ENCODE data around the gene CAGE1.

CAGE1 gene

GRCh38 chr6:7401075-7401474, 11.5 kb upstream of the CAGE1 start:
- no peak for TF ChIP-seq SIN3A (IDR thresholded peaks at IDR 0.05; ENCODE audit: borderline replicate concordance, insufficient read depth, low read length)
- TF ChIP-seq REST (IDR thresholded peaks at IDR 0.05; ENCODE audit: insufficient read depth in 1 of 2, low read depth in 2 of 2, low read length in 2 of 2) = no peak
- TF ChIP-seq TAF1 (IDR thresholded peaks at IDR 0.05; ENCODE audit: borderline replicate concordance, insufficient read depth, low read length) = no peak
- TF ChIP-seq FOXP2 (optimal IDR thresholded peaks at IDR 0.05; ENCODE audit: borderline replicate concordance, extremely low read depth, extremely low read length, insufficient read depth) = no peak
- TF ChIP-seq POLR2AphosphoS5 (IDR thresholded peaks at IDR 0.05; ENCODE audit: low read depth, low read length) = no peak

GRCh38 chr6:7392402-7392801, 2.9 kb upstream of the CAGE1 start:
- TF ChIP-seq POLR2AphosphoS5 (IDR thresholded peaks at IDR 0.05; ENCODE audit: low read depth, low read length) = no peak

- TF ChIP-seq TAF1 (IDR thresholded peaks at IDR 0.05; ENCODE audit: borderline replicate concordance, insufficient read depth, low read length) (no peak), FOXP2 (optimal IDR thresholded peaks at IDR 0.05; ENCODE audit: borderline replicate concordance, extremely low read depth, extremely low read length, insufficient read depth) (no peak), REST (IDR thresholded peaks at IDR 0.05; ENCODE audit: insufficient read depth in 1 of 2, low read depth in 2 of 2, low read length in 2 of 2) (no peak), POLR2AphosphoS5 (IDR thresholded peaks at IDR 0.05; ENCODE audit: low read depth, low read length) (no peak), SIN3A (IDR thresholded peaks at IDR 0.05; ENCODE audit: borderline replicate concordance, insufficient read depth, low read length) (no peak)
Observed at GRCh38 chr6:7391151-7391550, 1.6 kb upstream of the CAGE1 start.

- no peak for TF ChIP-seq REST (IDR thresholded peaks at IDR 0.05; ENCODE audit: insufficient read depth in 1 of 2, low read depth in 2 of 2, low read length in 2 of 2)
- no peak for TF ChIP-seq FOXP2 (optimal IDR thresholded peaks at IDR 0.05; ENCODE audit: borderline replicate concordance, extremely low read depth, extremely low read length, insufficient read depth)
- TF ChIP-seq POLR2AphosphoS5 (IDR thresholded peaks at IDR 0.05; ENCODE audit: low read depth, low read length) = no peak
- no peak; the same call in 1 of the 2 replicates for TF ChIP-seq SIN3A (IDR thresholded peaks at IDR 0.05; ENCODE audit: borderline replicate concordance, insufficient read depth, low read length)
- TF ChIP-seq TAF1 (IDR thresholded peaks at IDR 0.05; ENCODE audit: borderline replicate concordance, insufficient read depth, low read length) = no peak
Observed at GRCh38 chr6:7390226-7390878, 810 bp upstream of the CAGE1 start.

GRCh38 chr6:7389162-7389450, 436 bp downstream of the CAGE1 start:
- no peak for TF ChIP-seq TAF1 (IDR thresholded peaks at IDR 0.05; ENCODE audit: borderline replicate concordance, insufficient read depth, low read length)
- TF ChIP-seq POLR2AphosphoS5 (IDR thresholded peaks at IDR 0.05; ENCODE audit: low read depth, low read length) = no peak
- TF ChIP-seq SIN3A (IDR thresholded peaks at IDR 0.05; ENCODE audit: borderline replicate concordance, insufficient read depth, low read length) = no peak
- TF ChIP-seq FOXP2 (optimal IDR thresholded peaks at IDR 0.05; ENCODE audit: borderline replicate concordance, extremely low read depth, extremely low read length, insufficient read depth) = no peak
- no peak for TF ChIP-seq REST (IDR thresholded peaks at IDR 0.05; ENCODE audit: insufficient read depth in 1 of 2, low read depth in 2 of 2, low read length in 2 of 2)

Data from PFSK-1 (cell line).